Measurements from ENCODE around the gene ATG4D.

- no peak for TF ChIP-seq TSHZ2 (CRISPR knock-in tag; IDR thresholded peaks at IDR 0.05)
- TF ChIP-seq CSRNP3 (CRISPR knock-in tag; IDR thresholded peaks at IDR 0.05) = no peak
- no peak for TF ChIP-seq TOX (CRISPR knock-in tag; IDR thresholded peaks at IDR 0.05; ENCODE audit: borderline replicate concordance)
- no peak for TF ChIP-seq TCF4 (CRISPR knock-in tag; IDR thresholded peaks at IDR 0.05; ENCODE audit: borderline replicate concordance)
- TF ChIP-seq ARNTL (CRISPR knock-in tag; IDR thresholded peaks at IDR 0.05; ENCODE audit: borderline replicate concordance, low read depth) = no peak
- TF ChIP-seq ISL1 (CRISPR knock-in tag; IDR thresholded peaks at IDR 0.05) = no peak
- no peak for TF ChIP-seq OSR1 (CRISPR knock-in tag; IDR thresholded peaks at IDR 0.05)
- no peak for TF ChIP-seq RARB (CRISPR knock-in tag; IDR thresholded peaks at IDR 0.05)
- TF ChIP-seq ZC3H10 (CRISPR knock-in tag; IDR thresholded peaks at IDR 0.05) = no peak
- TF ChIP-seq ZFP3 (CRISPR knock-in tag; IDR thresholded peaks at IDR 0.05) = no peak
- TF ChIP-seq CREB5 (CRISPR knock-in tag; IDR thresholded peaks at IDR 0.05; ENCODE audit: low read depth) = no peak
These were observed 26.9 kb upstream of the ATG4D start for GRCh38 chr19:10516671-10517286.

Measured in SK-N-SH treated with all-trans-retinoic acid at 6 μM for 48 hours (cell line).